Colonic mucosa (tissue), 4 donors: ENCODE results near the gene ACBD6. TPM values are rescaled to one million over a fixed set of nuclear protein-coding genes. Genes with fewer than 3 reads are reported as not detected.

Source experiments
- DNase-seq: peaks from one replicate; pipeline ENCODE4 v3.0.0-alpha.2; 2020
- H3K27ac ChIP-seq: fragments of 200-600 bp; one replicate; pipeline ENCODE4 v1.8.0; 2021
- H3K27me3 ChIP-seq: fragments of 200-600 bp; one replicate; pipeline ENCODE4 v1.8.0; 2021
- H3K36me3 ChIP-seq: fragments of 200-600 bp; one replicate; pipeline ENCODE4 v1.8.0; 2021
- H3K4me1 ChIP-seq: fragments of 200-600 bp; one replicate; pipeline ENCODE4 v1.8.0; 2021; ENCODE audit warnings: mild to moderate bottlenecking
- H3K4me3 ChIP-seq: fragments of 200-600 bp; one replicate; pipeline ENCODE4 v1.8.0; 2021
- H3K9ac ChIP-seq, 2 donors: one replicate each; pipeline ENCODE4 v1.7.0; 2013; ENCODE audit warnings: control low read depth in 2 of 2, low read depth in 2 of 2, low read length in 2 of 2
- H3K9me3 ChIP-seq: fragments of 200-600 bp; one replicate; pipeline ENCODE4 v1.8.0; 2021
- intact Hi-C: fragments of 100-400 bp; cut with DNase I; formaldehyde crosslinking; loops from one replicate; pipeline ENCODE4 v1.14.1; 2022
- total RNA-seq, 2 donors: library from RNA; stranded (reverse); fragmentation: NEBNext Ultra II Directional in 1 of 2; extraction: Animal tissue kit (Norgen Biotek cat#: 25700) in 1 of 2; gene quantifications; one replicate each; pipeline ENCODE4 v1.2.1, GENCODE V29; 2021
- TF ChIP-seq, protein P1 (sequence below): fragments of 200-600 bp; IDR thresholded peaks from one replicate; pipeline ENCODE4 v1.8.0; 2022; ENCODE audit warnings: antibody characterized with exemption, mild to moderate bottlenecking
- donor health status: healthy.
- donor health status: DM: no; HTN: no; CAD: no.
- donor health status: DM: no; HTN: no; CAD: no.

Gene ACBD6
- total RNA-seq, 2 donors from 2014 or later = 16.1 to 25.8 TPM

DNA sequence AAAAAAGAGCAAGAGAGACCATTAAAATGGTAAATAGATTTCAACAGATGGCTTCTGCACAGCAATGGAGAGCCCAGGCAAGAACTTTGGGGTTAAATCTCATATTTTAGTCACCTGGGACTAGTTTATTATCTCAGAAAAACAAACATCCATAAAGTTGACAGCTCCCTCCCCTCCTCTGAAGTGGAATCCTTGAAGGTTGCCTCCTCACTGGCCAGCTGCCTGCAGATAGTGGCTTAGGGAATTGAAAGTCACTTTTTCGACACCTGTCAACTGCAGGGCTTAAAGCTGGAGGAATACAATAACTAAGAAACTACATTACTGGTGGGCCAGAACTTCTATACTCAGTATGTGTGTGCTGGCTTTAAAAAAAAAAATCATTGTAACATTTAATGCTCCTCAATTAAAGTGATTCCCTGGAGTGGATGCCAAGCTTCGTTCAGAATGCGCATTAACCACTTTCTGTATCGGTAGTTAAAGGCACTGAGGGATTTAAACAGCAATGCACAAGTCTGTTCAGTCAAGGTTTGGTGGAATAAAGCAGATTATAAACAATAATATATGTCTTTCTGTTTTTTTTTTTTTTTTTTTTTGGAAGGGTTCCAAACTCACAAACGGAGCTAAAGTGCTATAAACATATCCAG, 219.9 kb downstream of the ACBD6 start:
- Histone ChIP-seq H3K27me3 (no peaks in the 10 kb centered on the region), H3K4me1 (no peaks in the 10 kb centered on the region), H3K4me3 (no peak overlapping the region), H3K27ac (no peak overlapping the region), H3K36me3 (no peaks in the 10 kb centered on the region), H3K9me3 (no peaks in the 10 kb centered on the region), H3K9ac (no peak overlapping the region)
- TF ChIP-seq, protein P1, sequence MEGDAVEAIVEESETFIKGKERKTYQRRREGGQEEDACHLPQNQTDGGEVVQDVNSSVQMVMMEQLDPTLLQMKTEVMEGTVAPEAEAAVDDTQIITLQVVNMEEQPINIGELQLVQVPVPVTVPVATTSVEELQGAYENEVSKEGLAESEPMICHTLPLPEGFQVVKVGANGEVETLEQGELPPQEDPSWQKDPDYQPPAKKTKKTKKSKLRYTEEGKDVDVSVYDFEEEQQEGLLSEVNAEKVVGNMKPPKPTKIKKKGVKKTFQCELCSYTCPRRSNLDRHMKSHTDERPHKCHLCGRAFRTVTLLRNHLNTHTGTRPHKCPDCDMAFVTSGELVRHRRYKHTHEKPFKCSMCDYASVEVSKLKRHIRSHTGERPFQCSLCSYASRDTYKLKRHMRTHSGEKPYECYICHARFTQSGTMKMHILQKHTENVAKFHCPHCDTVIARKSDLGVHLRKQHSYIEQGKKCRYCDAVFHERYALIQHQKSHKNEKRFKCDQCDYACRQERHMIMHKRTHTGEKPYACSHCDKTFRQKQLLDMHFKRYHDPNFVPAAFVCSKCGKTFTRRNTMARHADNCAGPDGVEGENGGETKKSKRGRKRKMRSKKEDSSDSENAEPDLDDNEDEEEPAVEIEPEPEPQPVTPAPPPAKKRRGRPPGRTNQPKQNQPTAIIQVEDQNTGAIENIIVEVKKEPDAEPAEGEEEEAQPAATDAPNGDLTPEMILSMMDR = no peak
- intact Hi-C loops = no loop called here
- no peak for DNase-seq

GRCh38 chr1:180281490-180281889, 220.9 kb downstream of the ACBD6 start:
- H3K36me3 ChIP-seq = no peaks in the 10 kb centered on the region
- intact Hi-C loops = no loop called here
- H3K9me3 ChIP-seq = no peaks in the 10 kb centered on the region
- H3K27ac ChIP-seq = no peak overlapping the region
- H3K4me3 ChIP-seq = no peak overlapping the region
- H3K27me3 ChIP-seq = no peaks in the 10 kb centered on the region
- TF ChIP-seq, protein P1 = no peak
- no peaks in the 10 kb centered on the region for H3K4me1 ChIP-seq
- H3K9ac ChIP-seq = no peak overlapping the region
- DNase-seq = no peak

DNA sequence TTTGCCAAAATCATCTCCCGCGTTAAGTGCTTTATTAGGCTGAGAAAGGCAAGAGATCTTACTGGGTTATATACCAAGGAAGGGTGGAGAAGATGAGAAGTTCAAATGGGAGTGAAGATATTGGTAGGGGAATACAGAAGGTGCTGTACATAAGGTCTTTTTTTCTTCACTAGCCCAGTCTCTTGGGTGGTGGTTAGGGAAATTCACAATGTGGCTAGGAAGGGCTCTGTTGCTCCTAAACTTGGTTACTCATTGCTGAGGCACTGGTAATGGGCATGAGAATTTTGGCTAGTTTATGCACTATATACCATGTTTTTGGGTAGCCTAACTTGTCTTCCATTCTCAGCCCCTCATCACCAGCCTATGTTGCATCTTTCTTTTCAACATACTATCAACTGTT, 221.8 kb downstream of the ACBD6 start:
- no peak for DNase-seq
- Histone ChIP-seq H3K27me3 (no peaks in the 10 kb centered on the region), H3K9me3 (no peaks in the 10 kb centered on the region), H3K4me1 (no peaks in the 10 kb centered on the region), H3K4me3 (no peak overlapping the region), H3K27ac (no peak overlapping the region), H3K36me3 (no peaks in the 10 kb centered on the region), H3K9ac (no peak overlapping the region)
- TF ChIP-seq, protein P1 = no peak
- intact Hi-C loops = no loop called here

GRCh38 chr1:180279651-180280050, 222.7 kb downstream of the ACBD6 start:
- H3K27me3 ChIP-seq = no peaks in the 10 kb centered on the region
- no peak overlapping the region for H3K9ac ChIP-seq
- no peak for DNase-seq
- no peaks in the 10 kb centered on the region for H3K4me1 ChIP-seq
- TF ChIP-seq, protein P1 = no peak
- intact Hi-C loops = no loop called here
- no peak overlapping the region for H3K27ac ChIP-seq
- no peaks in the 10 kb centered on the region for H3K36me3 ChIP-seq
- no peaks in the 10 kb centered on the region for H3K9me3 ChIP-seq
- H3K4me3 ChIP-seq = no peak overlapping the region

GRCh38 chr1:180278596-180279395, 223.6 kb downstream of the ACBD6 start:
- H3K27me3 ChIP-seq = no peaks in the 10 kb centered on the region
- H3K27ac ChIP-seq = no peak overlapping the region
- H3K4me1 ChIP-seq = no peaks in the 10 kb centered on the region
- no peaks in the 10 kb centered on the region for H3K36me3 ChIP-seq
- no peak for DNase-seq
- TF ChIP-seq, protein P1 = no peak
- intact Hi-C loops = no loop called here
- H3K4me3 ChIP-seq = no peak overlapping the region
- no peaks in the 10 kb centered on the region for H3K9me3 ChIP-seq
- H3K9ac ChIP-seq = no peak overlapping the region
